GM20000 (cell line): ENCODE results near the gene DLX5.

Source experiments
- DNase-seq: peaks from one replicate; pipeline ENCODE4 v3.0.0; 2012; ENCODE audit warnings: low spot score
- TF ChIP-seq, protein P1 (sequence below): IDR thresholded peaks from 2 replicates; pipeline ENCODE4 v1.5.1; 2012; ENCODE audit warnings: mild to moderate bottlenecking, control low read depth; ENCODE audit errors: extremely low read depth, missing control alignments

The DLX5 gene

DNA sequence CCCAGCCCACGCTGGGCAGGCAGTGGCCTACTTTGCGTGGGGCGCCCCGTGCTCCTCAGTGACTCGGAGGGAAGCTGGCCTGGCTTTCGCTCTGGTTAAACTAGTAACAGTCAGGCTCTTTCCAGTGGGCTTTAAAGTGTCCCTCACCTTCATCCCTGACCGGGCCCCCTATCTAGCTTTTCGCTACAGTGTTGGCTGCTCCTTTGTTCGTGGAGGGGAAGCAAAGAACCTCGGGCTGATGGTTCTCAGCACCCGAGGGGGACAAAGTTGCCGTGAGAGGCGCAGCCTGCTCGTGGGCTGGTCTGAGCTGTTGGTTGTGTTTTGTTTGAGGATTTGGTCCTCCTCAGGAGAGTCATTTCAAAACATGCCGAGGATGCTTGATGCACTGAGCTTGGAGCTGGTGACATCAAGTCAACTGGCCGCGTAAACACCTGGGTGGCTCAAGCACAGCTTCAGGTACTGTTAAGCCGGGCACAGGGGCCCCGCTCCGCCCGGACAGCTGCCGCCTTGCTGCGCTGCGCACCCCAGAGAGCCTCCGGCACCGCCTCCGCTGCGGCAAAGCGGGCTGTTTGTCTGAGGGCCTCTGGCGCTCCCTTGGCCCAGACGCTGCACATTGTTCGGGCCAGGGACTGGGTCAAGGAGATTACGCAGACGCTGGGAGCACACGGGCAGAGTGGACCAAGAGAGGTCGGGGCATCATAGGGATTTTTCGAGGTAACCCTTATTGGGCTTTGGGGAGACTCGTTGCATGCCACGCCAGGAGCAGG lies 17.6 kb downstream of the DLX5 start:
- TF ChIP-seq, protein P1, sequence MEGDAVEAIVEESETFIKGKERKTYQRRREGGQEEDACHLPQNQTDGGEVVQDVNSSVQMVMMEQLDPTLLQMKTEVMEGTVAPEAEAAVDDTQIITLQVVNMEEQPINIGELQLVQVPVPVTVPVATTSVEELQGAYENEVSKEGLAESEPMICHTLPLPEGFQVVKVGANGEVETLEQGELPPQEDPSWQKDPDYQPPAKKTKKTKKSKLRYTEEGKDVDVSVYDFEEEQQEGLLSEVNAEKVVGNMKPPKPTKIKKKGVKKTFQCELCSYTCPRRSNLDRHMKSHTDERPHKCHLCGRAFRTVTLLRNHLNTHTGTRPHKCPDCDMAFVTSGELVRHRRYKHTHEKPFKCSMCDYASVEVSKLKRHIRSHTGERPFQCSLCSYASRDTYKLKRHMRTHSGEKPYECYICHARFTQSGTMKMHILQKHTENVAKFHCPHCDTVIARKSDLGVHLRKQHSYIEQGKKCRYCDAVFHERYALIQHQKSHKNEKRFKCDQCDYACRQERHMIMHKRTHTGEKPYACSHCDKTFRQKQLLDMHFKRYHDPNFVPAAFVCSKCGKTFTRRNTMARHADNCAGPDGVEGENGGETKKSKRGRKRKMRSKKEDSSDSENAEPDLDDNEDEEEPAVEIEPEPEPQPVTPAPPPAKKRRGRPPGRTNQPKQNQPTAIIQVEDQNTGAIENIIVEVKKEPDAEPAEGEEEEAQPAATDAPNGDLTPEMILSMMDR, result no peak
- DNase-seq, result no peak

GRCh38 chr7:97006055-97006815 lies 18.4 kb downstream of the DLX5 start:
- DNase-seq, result peak; percentile 75

DNA sequence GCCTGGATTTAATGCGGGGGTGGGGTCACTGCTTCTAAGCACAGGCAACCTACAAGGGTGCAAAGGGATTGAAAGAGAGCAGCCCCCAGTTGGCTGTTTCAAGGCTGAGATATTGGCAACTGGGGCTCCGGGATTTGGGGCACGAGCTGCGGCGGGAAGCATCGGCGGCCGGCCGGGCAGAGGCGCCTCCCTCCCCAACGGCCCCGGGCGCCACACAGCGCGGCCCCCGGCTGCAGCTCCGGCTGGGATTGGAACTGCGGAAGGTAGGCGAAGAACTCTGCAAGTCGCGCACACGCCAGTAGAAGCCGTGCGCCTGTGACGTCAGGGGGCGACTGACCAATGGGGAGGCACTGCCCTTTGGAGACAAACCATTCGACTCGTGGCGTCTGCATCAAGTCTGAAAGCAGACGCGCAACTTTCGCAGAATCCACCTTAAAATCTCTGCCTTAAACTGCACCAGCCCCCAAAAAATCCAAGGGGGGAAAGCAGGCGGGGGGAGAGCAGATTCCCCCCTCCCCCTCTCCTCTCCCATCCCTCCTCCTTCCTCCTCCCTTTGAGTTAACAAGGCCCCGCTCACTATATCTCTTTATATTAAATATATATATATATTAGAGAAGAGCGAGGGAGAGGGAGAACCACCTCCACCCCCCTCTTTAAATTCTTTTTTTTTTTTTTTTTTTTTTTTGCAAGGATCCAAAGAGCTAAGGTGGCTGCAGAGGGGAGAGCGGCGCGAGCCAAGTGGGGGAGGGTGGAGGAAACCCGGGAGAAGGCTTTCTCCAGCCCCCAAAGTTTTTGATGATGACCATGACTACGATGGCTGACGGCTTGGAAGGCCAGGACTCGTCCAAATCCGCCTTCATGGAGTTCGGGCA lies 19.2 kb downstream of the DLX5 start, which contains the start of gene DLX6:
DLX6 (plus strand) TSS at position 371 of the 872 bp plus-strand sequence; CDS start at position 796, 425 bp downstream.
- TF ChIP-seq, protein P1, result no peak
- DNase-seq, result peak; percentile 67

More at GRCh38 chr7:97006055-97006815, 18.4 kb downstream of the DLX5 start:
- TF ChIP-seq, protein P1, result no peak

GRCh38 chr7:97004247-97005182 lies 20.1 kb downstream of the DLX5 start:
- DNase-seq, result no peak

GRCh38 chr7:97003262-97004246 lies 21.1 kb downstream of the DLX5 start:
- no peak for DNase-seq
- TF ChIP-seq, protein P1, result no peak

More at GRCh38 chr7:97004247-97005182, 20.1 kb downstream of the DLX5 start:
- TF ChIP-seq, protein P1, result no peak
